Measurements from ENCODE around the gene B9D1.

GRCh38 chr17:19374136-19374535 lies 11.6 kb upstream of the B9D1 start:
- TF ChIP-seq, protein P1, sequence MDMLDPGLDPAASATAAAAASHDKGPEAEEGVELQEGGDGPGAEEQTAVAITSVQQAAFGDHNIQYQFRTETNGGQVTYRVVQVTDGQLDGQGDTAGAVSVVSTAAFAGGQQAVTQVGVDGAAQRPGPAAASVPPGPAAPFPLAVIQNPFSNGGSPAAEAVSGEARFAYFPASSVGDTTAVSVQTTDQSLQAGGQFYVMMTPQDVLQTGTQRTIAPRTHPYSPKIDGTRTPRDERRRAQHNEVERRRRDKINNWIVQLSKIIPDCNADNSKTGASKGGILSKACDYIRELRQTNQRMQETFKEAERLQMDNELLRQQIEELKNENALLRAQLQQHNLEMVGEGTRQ (CRISPR knock-in tag; IDR thresholded peaks at IDR 0.05): no peak
- TF ChIP-seq CTCF (IDR thresholded peaks at IDR 0.05) (no peak), PRDM15 (CRISPR knock-in tag; IDR thresholded peaks at IDR 0.05) (no peak), NFYB (CRISPR knock-in tag; conservative IDR thresholded peaks at IDR 0.05; ENCODE audit: low read depth) (no peak), NR3C1 (CRISPR knock-in tag; conservative IDR thresholded peaks at IDR 0.05; ENCODE audit: low read depth) (no peak), ZNF281 (CRISPR knock-in tag; IDR thresholded peaks at IDR 0.05) (no peak), GRHL2 (CRISPR knock-in tag; IDR thresholded peaks at IDR 0.05; ENCODE audit: insufficient replicate concordance, severe bottlenecking) (no peak), GABPB1 (CRISPR knock-in tag; IDR thresholded peaks at IDR 0.05) (no peak), IRF2 (CRISPR knock-in tag; IDR thresholded peaks at IDR 0.05; ENCODE audit: borderline replicate concordance, low read depth) (no peak), JUN (CRISPR knock-in tag; IDR thresholded peaks at IDR 0.05) (no peak), TEAD4 (CRISPR knock-in tag; IDR thresholded peaks at IDR 0.05) (no peak)
- TF ChIP-seq, protein P2, sequence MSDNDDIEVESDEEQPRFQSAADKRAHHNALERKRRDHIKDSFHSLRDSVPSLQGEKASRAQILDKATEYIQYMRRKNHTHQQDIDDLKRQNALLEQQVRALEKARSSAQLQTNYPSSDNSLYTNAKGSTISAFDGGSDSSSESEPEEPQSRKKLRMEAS (CRISPR knock-in tag; IDR thresholded peaks at IDR 0.05): no peak
- TF ChIP-seq, protein P3, sequence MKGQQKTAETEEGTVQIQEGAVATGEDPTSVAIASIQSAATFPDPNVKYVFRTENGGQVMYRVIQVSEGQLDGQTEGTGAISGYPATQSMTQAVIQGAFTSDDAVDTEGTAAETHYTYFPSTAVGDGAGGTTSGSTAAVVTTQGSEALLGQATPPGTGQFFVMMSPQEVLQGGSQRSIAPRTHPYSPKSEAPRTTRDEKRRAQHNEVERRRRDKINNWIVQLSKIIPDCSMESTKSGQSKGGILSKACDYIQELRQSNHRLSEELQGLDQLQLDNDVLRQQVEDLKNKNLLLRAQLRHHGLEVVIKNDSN (CRISPR knock-in tag; IDR thresholded peaks at IDR 0.05): no peak
- TF ChIP-seq, protein P4, sequence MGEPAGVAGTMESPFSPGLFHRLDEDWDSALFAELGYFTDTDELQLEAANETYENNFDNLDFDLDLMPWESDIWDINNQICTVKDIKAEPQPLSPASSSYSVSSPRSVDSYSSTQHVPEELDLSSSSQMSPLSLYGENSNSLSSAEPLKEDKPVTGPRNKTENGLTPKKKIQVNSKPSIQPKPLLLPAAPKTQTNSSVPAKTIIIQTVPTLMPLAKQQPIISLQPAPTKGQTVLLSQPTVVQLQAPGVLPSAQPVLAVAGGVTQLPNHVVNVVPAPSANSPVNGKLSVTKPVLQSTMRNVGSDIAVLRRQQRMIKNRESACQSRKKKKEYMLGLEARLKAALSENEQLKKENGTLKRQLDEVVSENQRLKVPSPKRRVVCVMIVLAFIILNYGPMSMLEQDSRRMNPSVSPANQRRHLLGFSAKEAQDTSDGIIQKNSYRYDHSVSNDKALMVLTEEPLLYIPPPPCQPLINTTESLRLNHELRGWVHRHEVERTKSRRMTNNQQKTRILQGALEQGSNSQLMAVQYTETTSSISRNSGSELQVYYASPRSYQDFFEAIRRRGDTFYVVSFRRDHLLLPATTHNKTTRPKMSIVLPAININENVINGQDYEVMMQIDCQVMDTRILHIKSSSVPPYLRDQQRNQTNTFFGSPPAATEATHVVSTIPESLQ (CRISPR knock-in tag; IDR thresholded peaks at IDR 0.05): no peak

All from WTC11 (cell line).